ENCODE measurements around the gene ARID1B.

The ARID1B gene

GRCh38 chr6:157218371-157219198, 441.4 kb downstream of the ARID1B start:
- no peak for ATAC-seq

GRCh38 chr6:157219201-157220200, 442.3 kb downstream of the ARID1B start:
- ATAC-seq = no peak

DNA sequence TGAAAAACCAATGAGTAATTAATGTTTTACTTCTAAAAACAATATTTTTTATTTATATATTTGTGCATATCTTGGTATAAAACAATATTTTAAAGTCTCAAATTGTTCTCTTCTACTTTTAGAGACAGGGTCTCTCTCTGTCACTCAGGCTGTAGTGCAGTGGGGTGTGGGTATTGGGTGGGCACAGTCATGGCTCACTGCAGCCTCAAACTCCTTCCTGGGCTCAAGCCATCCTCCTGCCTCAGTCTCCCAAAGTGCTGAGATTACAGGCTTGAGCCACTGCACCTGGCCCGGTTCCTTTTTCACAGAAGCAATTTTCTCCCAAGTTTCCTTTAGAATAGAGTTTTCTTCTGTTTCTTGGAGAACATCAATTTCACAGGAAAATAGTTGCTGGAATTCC, 443.3 kb downstream of the ARID1B start:
- ATAC-seq = no peak

DNA sequence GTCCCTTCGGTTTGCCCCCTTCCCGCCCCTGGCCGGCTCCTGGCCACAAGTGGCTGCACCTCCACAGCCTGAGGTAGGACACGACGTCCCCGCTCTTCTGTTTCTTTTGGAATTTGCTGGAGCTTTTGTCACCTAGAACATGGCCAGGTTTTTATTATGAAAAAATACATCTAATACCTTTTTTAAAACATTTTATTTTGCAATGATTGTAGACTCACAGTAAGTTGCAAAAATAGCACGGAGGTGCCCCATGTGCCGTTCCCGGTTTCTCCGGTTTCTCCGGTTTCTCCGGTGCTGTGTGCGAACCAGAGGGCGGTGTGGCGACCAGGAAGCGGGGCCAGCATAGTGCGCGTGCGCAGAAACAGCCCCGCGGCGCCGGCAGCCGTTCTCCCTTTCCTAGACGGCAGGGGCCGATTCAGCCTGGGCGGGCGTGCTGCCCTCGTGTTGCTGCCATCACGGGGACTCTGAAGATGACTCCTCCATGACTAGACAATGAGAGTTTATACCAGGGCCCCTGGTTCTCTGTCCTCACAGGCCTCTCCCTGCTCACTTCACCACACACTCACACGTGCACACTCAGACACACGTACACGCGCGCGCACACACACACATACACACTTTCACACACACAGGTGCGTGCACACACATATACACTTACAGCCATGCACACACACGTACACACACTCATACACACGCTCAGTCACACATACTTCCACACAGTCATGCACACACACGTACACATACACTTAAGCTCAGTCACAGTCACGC, 444.1 kb downstream of the ARID1B start:
- peak; percentile 91 to 95 for ATAC-seq

DNA sequence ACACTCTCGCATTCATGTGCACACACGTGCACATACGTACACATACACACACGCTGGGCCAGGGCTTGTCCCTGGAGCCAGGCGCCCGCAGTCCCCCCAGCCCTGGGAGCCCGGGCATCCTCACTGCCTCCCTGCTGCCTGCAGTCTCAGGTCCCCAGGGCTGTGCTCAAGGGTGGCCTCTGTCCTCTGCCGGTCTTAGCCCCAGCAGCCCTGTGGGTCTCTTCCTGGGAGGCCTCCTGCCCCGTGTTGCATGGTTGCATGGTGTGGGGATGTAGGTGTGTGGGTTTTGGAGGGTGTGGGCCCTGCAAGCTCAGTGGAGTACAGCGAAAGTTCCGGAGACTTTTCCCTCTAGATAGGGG, 444.6 kb downstream of the ARID1B start:
- no peak for ATAC-seq

DNA sequence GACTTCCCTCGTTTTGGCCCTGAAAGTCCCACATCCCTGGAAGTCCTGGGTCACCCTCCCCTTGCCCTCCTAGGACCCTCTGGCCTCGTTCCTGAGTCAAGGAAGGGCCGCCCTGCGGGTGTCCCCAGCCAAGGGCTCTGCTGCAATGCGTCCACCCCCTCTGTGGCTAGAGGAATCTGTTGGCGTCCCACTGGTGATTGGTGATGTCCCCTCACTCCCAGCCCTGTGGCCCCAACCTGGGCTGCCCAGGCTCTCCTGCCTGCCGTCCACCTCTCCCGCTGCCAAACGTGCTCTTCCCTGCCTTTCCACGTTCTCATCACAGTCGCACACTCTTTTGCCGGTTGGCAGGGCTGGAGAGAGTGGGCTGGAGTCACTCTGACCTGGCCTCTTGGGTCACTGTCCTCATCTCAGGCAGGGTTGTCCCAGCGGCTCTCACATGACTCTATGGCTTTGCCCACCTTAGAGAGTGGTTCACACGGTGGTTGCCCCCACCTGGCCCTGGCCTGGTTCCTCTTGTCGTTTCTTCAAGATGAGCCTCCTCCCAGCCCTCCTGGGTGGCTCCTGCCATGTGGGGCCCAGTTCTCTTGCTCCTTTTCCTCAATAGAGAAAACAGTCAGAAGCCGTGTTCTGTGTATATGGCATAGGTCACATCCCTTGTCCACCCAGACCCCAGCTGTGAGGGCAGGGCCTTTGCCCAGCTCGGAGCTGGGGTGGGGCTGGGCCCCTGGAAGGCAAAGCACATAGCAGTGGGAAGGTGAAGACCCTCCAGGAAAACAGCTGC, 445.2 kb downstream of the ARID1B start:
- ATAC-seq = no peak

GRCh38 chr6:157223021-157223430, 445.8 kb downstream of the ARID1B start:
- no peak for ATAC-seq

GRCh38 chr6:157223511-157223910, 446.3 kb downstream of the ARID1B start:
- no peak for ATAC-seq

GRCh38 chr6:157224178-157224950, 447.2 kb downstream of the ARID1B start:
- no peak for ATAC-seq

DNA sequence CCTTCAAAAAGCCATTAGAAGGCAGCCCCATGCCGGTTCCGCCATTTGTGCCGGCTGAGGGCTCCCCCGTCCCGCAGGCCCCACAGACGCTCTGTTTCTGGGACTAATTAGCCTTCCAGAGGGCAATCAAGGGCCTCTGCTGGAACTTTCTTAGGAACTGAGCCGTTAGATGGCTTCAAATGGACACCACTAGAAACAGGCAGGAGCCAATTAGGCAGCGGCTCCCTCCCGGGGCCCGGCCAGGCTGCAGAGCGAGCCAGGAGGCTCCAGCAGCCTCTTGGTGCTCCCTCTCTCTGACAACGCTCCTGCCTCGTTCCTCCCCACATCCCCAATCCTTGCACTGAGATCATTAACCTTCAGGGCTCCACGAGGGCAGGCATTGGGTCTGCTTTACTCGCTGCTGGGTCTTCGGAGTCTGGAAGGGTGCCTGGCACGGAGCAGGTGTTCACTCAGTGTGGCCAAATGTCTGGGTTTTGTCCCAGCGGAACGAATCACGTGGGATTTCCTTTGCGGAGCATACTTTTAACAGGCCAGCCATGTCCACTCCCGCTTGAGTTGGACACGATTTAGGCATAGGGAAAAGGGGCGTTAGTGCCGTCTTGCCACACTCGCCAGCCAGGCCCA, 447.9 kb downstream of the ARID1B start:
- ATAC-seq = no peak

DNA sequence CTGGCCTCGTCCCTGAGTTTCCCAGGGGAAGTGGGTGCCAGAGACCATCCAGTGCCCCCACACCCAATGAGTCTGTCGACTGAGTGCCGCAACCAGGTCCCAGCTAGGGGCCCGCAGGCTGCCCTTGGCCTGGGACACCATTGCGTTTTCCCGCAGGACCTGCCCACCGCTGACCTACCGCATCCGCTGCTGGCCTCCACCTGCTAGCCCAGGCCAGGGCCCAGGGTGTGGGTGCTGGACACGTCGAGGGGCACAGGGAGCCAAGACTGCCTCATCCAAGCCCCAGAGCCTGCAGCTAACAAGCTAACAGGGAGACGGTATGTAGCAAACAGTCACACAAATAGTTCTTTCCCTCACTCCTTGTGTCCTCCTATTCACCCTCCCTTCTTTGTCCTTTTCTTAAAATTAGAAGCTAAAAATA, 448.4 kb downstream of the ARID1B start:
- no peak for ATAC-seq

GRCh38 chr6:157226026-157226625, 448.9 kb downstream of the ARID1B start:
- ATAC-seq = no peak

- no peak for ATAC-seq
These were observed 449.6 kb downstream of the ARID1B start for GRCh38 chr6:157226761-157227160.

GRCh38 chr6:157227202-157228166, 450.3 kb downstream of the ARID1B start:
- ATAC-seq = no peak

DNA sequence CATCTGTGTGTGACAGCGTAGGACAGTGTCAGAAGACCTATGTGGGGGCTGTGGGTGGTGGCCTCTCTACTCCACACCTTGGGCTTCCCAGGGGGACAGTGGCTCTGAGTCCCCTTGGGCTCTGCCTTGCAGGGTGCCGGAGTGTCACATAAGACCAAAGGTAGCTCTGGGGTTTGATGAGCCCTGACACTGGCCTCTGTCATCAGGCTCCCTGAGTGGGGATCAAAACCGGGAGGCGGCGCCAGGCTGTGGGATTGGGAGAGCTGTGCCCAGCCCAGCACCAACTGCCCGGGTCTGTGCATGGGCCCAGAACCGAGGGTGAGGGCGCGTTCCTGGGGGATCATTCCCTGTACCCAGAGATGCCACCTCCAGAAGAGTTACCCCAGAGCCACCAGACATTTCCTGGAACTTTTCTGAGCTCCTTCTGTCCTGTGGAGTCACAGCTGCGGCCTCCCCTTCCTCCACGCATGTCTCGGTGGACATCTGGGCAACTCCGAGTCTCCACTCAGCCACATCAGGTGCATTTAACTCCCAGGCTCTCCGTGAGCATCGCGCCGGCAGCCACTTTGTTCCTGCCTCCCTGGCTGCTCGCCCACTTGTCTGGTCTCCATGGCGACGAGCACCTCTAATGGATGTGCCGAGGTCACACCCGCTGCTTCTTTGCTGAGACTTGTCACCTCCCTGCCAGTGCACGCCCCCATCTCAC, 451.4 kb downstream of the ARID1B start:
- no peak for ATAC-seq

GRCh38 chr6:157229132-157229618, 452.0 kb downstream of the ARID1B start:
- no peak for ATAC-seq

- no peak for ATAC-seq
These were observed 452.5 kb downstream of the ARID1B start for GRCh38 chr6:157229713-157230112.

GRCh38 chr6:157230910-157231309, 453.7 kb downstream of the ARID1B start:
- ATAC-seq = no peak

All from activated CD4-positive, CD25-positive, alpha-beta regulatory T cell treated with anti-CD3 and anti-CD28 coated beads, Interleukin-2, amount 50 U/mL, for 24 hours (primary cell).